Activated naive CD4-positive, alpha-beta T cell treated with anti-CD3 and anti-CD28 coated beads, Interleukin-2, amount 50 U/mL, for 24 hours (primary cell): ENCODE measurements around the gene JDP2.
A peak's percentile ranks its signal among the peaks of the same experiment; 100 is the strongest.

Experiments used
- H3K27ac Mint-ChIP-seq: one replicate; pipeline ENCODE4 v1.8.0; 2021; ENCODE audit warnings: mild to moderate bottlenecking, mixed read lengths
- H3K27me3 Mint-ChIP-seq: one replicate; pipeline ENCODE4 v1.8.0; 2021; ENCODE audit warnings: mixed read lengths
- H3K36me3 Mint-ChIP-seq: one replicate; pipeline ENCODE4 v1.8.0; 2021; ENCODE audit warnings: mixed read lengths
- H3K4me1 Mint-ChIP-seq: one replicate; pipeline ENCODE4 v1.8.0; 2021; ENCODE audit warnings: mixed read lengths
- H3K4me3 Mint-ChIP-seq: one replicate; pipeline ENCODE4 v1.8.0; 2021; ENCODE audit warnings: mild to moderate bottlenecking, mixed read lengths
- H3K9me3 Mint-ChIP-seq: one replicate; pipeline ENCODE4 v1.8.0; 2021; ENCODE audit warnings: mixed read lengths

JDP2 gene

DNA sequence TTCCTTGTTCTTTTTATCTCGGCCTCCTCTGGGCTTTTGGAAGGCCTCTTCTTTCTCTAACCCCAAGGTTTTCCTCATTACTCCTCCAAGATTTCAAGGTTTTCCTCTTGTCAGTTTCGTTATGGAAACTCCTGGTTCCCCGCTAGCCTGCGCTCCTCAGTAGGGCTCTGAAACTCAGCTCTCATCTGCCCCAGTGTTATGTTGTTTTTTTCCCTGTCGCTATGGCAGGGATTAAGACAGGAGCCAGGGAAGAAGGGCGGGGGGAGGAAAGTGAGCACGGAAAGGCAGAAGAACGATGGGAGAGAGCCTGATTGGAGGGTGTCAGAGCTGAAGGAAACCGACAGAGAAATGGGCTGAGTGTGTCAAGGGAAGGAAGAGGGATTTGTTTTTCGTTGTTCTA is 26.5 kb upstream of the JDP2 start:
- no peak overlapping the region for H3K4me3 Mint-ChIP-seq
- no peaks in the 10 kb centered on the region for H3K27me3 Mint-ChIP-seq
- no peaks in the 10 kb centered on the region for H3K9me3 Mint-ChIP-seq
- no peak overlapping the region for H3K27ac Mint-ChIP-seq
- no peaks in the 10 kb centered on the region for H3K36me3 Mint-ChIP-seq
- H3K4me1 Mint-ChIP-seq, result no peaks in the 10 kb centered on the region

DNA sequence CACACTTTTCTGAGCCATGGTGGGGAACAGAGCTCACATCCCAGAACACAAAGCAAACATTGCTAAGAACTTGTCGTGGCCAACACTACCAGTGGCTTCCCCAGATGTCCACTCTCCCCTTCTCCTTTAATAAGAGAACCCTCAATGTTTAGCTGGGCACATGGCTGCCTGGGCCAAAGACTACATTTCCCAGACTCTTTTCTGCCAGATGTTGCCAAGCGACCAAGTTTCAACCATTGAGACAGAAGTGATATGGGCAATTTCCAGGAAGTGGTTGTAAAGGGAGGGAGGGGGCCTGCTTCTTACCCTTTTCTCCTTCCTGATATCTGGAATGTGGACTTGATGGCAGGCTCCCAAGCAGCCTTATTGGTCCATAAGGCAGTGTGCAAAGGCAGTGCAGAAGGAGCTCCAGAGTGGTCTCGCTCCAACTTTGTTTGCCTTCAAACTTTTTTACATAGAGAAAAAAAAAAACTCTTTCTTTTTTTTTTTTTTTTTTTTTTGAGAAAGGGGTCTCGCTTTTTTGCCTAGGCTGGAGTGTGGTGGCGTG is 24.9 kb upstream of the JDP2 start:
- Mint-ChIP-seq H3K27me3 (no peaks in the 10 kb centered on the region), H3K4me3 (no peak overlapping the region), H3K36me3 (no peaks in the 10 kb centered on the region), H3K27ac (no peak overlapping the region), H3K9me3 (no peaks in the 10 kb centered on the region), H3K4me1 (no peaks in the 10 kb centered on the region)

DNA sequence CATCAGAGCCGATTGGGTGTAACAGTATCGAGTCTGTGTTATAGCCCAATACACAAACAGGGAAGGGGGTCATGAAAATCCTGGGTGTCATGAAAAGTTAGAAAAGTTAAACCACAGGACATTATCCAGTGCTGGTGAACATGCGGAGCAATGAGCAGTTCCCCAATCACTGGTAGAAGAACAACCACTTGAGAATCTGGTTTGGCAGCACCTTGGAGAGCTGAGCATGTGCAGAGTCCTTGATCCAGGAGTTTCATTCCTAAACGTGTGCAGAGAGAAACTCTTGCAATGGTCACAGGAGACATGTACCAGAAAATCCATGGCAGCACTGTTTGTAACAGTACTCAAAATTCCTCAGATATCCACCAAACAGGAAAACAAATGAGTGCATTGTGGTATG is 23.0 kb upstream of the JDP2 start:
- no peaks in the 10 kb centered on the region for H3K4me1 Mint-ChIP-seq
- no peak overlapping the region for H3K4me3 Mint-ChIP-seq
- H3K27me3 Mint-ChIP-seq, result no peaks in the 10 kb centered on the region
- H3K9me3 Mint-ChIP-seq, result no peaks in the 10 kb centered on the region
- no peak overlapping the region for H3K27ac Mint-ChIP-seq
- no peaks in the 10 kb centered on the region for H3K36me3 Mint-ChIP-seq

DNA sequence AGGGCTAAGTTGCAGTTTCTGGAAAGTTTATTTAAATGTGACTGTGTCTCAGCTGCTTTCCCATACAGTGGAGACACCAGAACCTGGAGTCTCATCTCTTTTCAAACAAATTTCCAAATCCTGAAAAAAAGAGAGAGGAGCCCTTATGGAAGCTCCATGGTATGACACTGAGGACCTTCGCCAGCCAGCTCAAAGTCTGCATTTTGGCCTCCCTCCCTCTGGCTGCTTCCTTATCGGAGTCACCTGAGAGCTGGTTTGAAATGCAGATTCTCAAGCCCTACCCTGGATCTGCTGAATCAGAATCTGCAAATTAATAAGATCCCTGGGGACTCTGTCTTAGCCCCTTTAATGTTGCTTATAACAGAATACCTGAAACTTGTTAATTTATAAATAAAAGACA is 21.7 kb upstream of the JDP2 start:
- Mint-ChIP-seq H3K9me3 (no peaks in the 10 kb centered on the region), H3K4me3 (no peak overlapping the region), H3K36me3 (no peaks in the 10 kb centered on the region), H3K27me3 (no peaks in the 10 kb centered on the region), H3K4me1 (no peaks in the 10 kb centered on the region), H3K27ac (no peak overlapping the region)

DNA sequence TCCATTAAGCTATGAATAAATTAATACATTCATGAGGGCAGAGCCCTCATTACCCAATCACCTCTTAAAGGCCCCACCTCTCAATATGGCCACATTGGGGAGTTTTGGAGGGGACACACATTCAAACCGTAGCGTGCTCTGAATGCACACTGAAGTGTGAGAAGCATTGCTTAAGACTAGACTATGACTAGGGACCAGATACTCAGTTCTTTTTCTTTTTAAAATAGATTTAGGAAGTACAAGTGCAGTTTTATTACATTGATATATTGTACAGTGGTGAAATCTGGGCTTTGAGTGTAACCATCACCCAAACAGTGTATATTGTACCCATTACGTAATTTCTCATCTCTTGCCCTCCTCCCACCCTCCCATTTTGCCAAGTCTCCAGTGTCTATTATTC is 21.0 kb upstream of the JDP2 start:
- Mint-ChIP-seq H3K4me3 (no peak overlapping the region), H3K27me3 (no peaks in the 10 kb centered on the region), H3K36me3 (no peaks in the 10 kb centered on the region), H3K4me1 (no peaks in the 10 kb centered on the region), H3K27ac (no peak overlapping the region), H3K9me3 (no peaks in the 10 kb centered on the region)

DNA sequence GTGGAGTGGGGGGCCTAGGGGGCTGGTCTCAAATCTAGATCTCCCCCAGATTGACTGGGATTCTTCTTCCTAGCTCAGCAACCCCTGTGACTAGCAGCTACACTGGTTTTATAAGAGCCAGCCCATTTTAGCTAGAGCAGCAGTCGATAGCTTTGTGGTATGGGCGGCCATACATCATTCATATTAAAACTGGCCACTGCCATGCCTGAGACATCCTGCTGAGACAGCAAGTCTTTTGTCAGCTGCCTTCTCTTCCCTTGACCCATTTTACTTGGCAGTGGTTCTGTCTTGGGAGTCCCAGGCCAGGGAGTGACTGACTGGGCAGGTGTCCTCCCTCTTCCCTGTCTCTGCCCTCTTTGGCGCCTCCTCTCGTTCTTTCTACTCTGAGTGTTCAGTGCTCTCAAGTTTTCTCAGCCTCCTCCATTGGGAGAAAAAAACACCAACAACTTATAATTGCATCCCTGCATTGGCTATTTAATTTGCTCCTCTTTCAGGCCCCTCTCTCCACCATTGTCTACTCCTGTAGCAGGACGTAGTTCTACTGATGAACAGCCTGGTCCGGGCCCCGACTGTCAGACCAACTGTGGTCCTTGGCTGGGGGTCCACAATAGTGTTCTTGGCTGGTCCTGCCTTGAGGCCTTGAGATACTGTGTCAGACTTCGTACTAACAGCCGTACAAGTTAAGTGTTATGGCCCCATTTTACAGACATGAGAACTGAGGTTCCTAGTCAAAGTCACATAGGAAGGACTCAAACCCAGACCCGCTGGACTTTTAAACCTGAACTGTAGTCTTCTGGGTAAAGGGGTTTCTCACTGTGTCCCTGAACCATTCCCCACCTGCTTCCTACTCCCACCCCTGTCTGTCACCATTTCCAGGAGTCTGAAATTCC is 18.3 kb upstream of the JDP2 start:
- no peak overlapping the region for H3K4me3 Mint-ChIP-seq
- no peaks in the 10 kb centered on the region for H3K36me3 Mint-ChIP-seq
- no peaks in the 10 kb centered on the region for H3K4me1 Mint-ChIP-seq
- H3K27me3 Mint-ChIP-seq, result no peaks in the 10 kb centered on the region
- no peak overlapping the region for H3K27ac Mint-ChIP-seq
- H3K9me3 Mint-ChIP-seq, result no peaks in the 10 kb centered on the region

DNA sequence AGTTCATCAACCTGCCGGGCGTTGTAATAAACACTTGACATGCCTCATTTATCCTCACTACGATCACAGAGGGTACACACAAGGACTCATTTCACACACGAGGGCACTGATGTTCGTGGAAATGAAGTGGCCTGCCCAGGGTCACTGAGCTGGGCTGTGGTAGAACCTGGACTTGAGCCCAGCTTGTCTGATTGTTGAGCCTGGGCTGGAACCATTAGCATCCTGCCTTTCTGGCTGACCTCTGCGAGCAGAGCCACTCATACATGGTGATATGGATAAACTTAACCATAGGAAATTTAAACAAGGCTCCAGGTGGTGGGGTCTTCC is 16.6 kb upstream of the JDP2 start:
- Mint-ChIP-seq H3K4me3 (no peak overlapping the region), H3K4me1 (no peaks in the 10 kb centered on the region), H3K36me3 (no peaks in the 10 kb centered on the region), H3K27ac (no peak overlapping the region), H3K27me3 (no peaks in the 10 kb centered on the region), H3K9me3 (no peaks in the 10 kb centered on the region)

DNA sequence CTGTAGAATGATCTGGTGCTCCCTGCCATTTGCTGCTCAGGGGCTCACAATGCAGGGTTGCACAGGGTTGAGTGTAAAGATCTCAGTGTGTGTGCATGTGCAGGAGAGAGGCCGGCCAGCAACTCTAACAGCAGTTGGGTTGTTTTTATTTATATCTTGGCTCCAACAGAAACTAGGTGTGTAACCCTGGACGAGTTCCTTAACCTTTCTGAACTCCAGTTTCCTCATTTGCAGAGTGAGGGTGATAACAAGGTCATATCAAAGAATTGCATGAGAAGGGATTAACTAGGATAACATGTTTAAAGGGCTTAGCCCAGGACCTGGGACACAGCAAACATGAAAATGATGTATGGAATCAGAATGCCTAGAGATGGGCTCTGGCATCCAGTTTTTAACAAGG is 14.8 kb upstream of the JDP2 start:
- Mint-ChIP-seq H3K27me3 (no peaks in the 10 kb centered on the region), H3K9me3 (no peaks in the 10 kb centered on the region), H3K4me3 (no peak overlapping the region), H3K27ac (no peak overlapping the region), H3K4me1 (no peaks in the 10 kb centered on the region), H3K36me3 (no peaks in the 10 kb centered on the region)

DNA sequence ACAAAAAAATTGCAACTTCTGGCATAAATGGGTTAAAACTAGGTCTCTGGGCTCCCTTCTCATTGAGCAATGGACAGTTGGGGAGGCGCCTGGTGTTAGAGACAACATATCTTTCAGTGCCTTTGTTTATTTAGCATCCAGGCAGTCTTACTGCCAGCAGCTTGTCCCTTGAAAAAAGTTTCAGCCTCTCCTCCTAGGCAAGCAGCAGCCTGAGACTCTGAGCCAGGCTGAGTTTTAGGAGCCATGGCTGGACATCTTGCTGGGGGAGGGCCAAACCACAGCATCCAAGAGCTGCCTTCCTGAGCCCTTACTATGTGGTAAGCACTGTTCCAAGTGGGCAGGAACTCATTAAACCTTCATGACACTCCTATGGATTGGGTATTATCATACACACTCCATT is 10.1 kb upstream of the JDP2 start:
- Mint-ChIP-seq H3K27me3 (no peaks in the 10 kb centered on the region), H3K9me3 (no peaks in the 10 kb centered on the region), H3K27ac (no peak overlapping the region), H3K4me1 (peaks cover 14% of the 10 kb centered on the region), H3K4me3 (no peak overlapping the region), H3K36me3 (no peaks in the 10 kb centered on the region)

DNA sequence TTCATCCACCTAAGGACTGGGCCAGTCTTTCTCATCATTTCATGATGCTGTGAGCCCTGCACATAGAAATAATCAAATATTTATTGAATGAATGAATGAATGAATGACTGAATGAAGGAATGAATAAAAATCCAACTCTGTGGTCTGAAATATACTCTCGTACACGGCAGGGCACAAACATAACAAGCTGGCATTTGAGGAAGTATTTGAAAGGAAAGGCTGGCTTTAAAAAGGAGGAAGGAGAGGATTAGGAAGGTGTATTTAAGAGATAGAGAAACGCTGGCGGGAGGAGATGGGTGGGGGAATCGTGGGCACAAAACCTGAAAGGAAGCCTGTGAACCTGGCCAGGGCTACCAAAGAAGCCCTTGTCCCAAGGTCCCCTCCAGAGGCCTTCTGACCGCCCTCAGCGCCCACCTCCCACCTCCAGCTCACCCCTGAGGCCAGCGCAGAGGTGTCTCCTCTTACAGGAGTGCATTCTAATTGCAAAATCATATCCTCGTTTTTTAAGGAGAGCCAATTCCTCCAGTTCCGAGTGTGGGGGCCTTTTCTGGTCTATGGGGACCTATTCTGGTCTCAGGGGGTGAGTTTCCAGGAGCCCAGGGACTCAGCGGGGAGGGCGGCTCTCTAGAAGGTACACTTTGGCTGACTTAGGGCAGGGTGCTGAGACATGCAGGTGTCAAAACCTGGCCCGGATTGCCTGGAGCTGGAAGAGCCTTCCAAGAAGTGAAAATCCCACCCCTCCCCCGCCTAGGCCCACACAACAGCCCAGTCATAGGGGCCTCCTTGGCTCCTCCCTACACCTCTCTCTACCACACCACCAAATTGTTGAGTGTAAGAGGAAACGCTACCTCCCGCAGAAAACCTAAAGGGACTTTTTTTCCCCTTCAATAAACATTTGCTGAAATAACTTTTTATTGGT is 8.7 kb upstream of the JDP2 start:
- H3K36me3 Mint-ChIP-seq, result no peaks in the 10 kb centered on the region
- H3K27ac Mint-ChIP-seq, result no peak overlapping the region
- H3K4me3 Mint-ChIP-seq, result no peak overlapping the region
- H3K4me1 Mint-ChIP-seq, result peaks cover 14% of the 10 kb centered on the region
- H3K9me3 Mint-ChIP-seq, result no peaks in the 10 kb centered on the region
- H3K27me3 Mint-ChIP-seq, result no peaks in the 10 kb centered on the region

DNA sequence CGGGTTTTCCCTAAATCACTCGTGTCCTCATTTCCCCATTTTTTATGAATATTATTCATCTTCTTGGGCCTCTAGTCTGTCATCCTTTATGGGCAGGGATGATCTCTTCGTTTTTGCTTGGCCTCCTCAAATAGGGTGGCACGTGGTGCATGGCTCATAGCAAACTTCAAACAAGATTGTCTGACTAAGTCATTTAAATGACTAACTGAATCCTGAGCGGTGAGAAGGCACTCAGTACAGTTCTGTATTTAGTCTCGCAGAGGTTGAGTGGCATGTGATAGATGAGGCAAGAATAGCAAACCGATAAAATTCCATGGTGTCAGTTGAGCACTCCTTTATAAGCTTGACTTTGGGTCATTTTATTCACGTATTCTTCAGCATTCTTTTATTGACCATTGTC is 5.7 kb upstream of the JDP2 start:
- H3K4me1 Mint-ChIP-seq, result peaks cover 23% of the 10 kb centered on the region
- H3K27ac Mint-ChIP-seq, result no peak overlapping the region
- no peaks in the 10 kb centered on the region for H3K36me3 Mint-ChIP-seq
- H3K9me3 Mint-ChIP-seq, result no peaks in the 10 kb centered on the region
- H3K27me3 Mint-ChIP-seq, result peaks cover 11% of the 10 kb centered on the region
- no peak overlapping the region for H3K4me3 Mint-ChIP-seq

DNA sequence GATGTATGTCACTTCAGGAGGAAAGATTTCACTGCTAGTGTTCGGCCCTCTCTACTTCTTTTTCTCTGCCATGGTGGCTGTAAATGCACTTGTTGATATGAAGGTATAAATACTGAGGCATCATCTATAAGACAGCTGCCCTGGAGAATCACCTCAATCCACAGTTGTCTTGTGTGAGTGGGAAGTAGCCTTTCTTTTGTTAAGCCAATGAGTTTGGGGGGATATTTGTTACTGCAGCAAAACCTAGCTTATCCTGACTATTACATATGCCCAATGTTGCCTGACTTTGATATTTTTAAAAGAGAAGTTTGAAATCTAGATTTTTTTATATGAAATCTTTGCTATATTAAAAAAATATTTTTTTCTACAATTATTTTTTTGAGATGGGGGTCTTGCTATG is 3.3 kb upstream of the JDP2 start:
- H3K4me1 Mint-ChIP-seq, result peaks cover 16% of the 10 kb centered on the region
- H3K4me3 Mint-ChIP-seq, result no peak overlapping the region
- H3K27ac Mint-ChIP-seq, result no peak overlapping the region
- no peaks in the 10 kb centered on the region for H3K9me3 Mint-ChIP-seq
- peaks cover 15% of the 10 kb centered on the region for H3K27me3 Mint-ChIP-seq
- no peaks in the 10 kb centered on the region for H3K36me3 Mint-ChIP-seq

DNA sequence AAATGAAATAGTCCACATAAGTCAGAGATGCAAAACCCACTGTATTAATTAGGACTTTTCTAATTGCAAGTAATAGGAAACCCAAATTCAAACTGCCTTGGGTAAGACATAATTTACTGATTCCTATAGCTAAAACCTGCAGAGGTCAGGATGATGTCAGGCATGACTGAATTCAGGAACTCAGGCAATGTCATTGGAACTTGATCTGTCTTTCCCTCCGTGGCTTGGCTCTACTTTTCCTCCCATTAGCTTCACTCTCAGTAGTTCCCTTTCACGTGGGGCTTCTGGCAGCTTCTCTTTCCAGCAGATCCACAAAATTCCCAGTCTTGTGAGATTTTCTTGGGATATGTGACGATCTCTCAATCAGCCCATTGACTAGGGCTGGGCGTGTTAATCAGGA is 2.4 kb upstream of the JDP2 start:
- H3K4me1 Mint-ChIP-seq, result peaks cover 9% of the 10 kb centered on the region
- H3K4me3 Mint-ChIP-seq, result no peak overlapping the region
- no peaks in the 10 kb centered on the region for H3K9me3 Mint-ChIP-seq
- no peaks in the 10 kb centered on the region for H3K36me3 Mint-ChIP-seq
- H3K27ac Mint-ChIP-seq, result no peak overlapping the region
- peaks cover 15% of the 10 kb centered on the region for H3K27me3 Mint-ChIP-seq

DNA sequence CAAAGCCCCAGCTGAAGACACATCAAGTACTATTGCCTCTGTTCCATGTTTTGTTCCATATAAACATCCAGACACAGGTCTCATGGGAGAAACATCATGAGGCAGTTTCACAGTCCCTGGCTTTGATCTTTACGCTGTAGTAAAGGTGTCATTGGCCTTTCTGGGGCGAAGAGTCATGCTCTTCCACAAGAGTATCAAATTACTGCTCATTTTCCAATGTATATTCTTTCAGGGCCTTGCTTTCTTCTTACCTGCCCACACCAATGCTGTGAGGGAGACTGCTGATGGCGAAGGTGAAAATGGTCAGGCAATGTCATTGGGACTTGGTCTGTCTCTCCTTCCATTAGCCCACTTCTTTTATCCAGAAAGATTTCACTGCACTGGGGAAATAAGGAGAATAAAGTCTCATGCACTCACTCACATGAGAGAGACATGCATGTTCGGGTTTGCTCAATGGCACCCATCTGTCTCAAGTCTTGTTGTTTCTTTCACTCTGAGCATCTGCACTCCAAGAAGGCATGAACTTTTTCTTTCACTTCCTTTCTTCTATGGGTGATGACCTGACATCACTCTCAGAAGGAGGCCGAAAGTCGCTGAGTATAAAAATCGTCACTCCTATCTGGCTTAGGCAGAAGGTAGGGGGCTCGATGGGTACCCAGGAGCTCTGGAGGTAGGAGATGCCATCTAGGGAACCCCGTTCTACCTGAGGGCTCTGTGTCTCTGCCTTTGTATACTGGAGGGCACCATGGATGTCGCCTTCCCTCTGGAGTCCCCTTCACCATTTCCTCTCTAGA is 1.3 kb upstream of the JDP2 start:
- Mint-ChIP-seq H3K36me3 (no peaks in the 10 kb centered on the region), H3K4me3 (peak overlapping the region; percentile 62), H3K27me3 (peaks cover 15% of the 10 kb centered on the region), H3K27ac (peak overlapping the region; percentile 72), H3K9me3 (no peaks in the 10 kb centered on the region), H3K4me1 (peaks cover 9% of the 10 kb centered on the region)

DNA sequence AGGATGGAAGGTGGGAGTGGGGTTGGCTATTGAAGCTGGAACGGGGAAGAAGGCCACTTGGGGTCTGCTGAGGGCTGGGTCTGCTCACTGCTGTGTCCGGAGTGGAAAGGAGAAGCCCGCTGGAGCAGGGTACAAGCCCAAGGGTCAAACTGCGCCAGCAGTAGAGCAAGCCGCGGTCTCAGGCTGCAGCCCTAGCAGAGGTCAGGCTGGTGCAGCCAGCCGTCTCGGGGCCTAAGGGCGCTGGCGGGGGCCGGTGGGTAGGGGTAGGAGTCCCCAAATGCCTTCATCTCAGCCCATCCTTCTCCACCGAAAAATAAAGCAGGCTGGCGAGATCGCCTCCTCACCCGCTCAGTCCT is 718 bp upstream of the JDP2 start:
- Mint-ChIP-seq H3K27ac (peak overlapping the region; percentile 72), H3K4me3 (peak overlapping the region; percentile 62), H3K27me3 (peaks cover 15% of the 10 kb centered on the region), H3K9me3 (no peaks in the 10 kb centered on the region), H3K36me3 (no peaks in the 10 kb centered on the region), H3K4me1 (peaks cover 9% of the 10 kb centered on the region)
